ENCODE data around the gene VWA7. TPM values are rescaled to one million over a fixed set of nuclear protein-coding genes. Genes with fewer than 3 reads are reported as not detected.
"Not testable (repeated sequence)": the region's sequence is repeated elsewhere in the genome, so short reads cannot be mapped to it uniquely, and the experiment has no call there.

VWA7 gene
- total RNA-seq, 1 experiment from 2014 or later = 2.5 TPM

DNA sequence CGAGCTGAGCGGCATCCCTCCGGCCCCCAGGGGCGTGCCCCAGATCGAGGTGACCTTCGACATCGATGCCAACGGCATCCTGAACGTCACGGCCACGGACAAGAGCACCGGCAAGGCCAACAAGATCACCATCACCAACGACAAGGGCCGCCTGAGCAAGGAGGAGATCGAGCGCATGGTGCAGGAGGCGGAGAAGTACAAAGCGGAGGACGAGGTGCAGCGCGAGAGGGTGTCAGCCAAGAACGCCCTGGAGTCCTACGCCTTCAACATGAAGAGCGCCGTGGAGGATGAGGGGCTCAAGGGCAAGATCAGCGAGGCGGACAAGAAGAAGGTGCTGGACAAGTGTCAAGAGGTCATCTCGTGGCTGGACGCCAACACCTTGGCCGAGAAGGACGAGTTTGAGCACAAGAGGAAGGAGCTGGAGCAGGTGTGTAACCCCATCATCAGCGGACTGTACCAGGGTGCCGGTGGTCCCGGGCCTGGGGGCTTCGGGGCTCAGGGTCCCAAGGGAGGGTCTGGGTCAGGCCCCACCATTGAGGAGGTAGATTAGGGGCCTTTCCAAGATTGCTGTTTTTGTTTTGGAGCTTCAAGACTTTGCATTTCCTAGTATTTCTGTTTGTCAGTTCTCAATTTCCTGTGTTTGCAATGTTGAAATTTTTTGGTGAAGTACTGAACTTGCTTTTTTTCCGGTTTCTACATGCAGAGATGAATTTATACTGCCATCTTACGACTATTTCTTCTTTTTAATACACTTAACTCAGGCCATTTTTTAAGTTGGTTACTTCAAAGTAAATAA, 40.2 kb upstream of the VWA7 start:
- WGBS (ENCODE audit: extremely low coverage, insufficient read length, low lambda C conversion rate) = no CpG with 5 or more reads among the region's 37 CpGs
- Histone ChIP-seq H3K4me2 (ENCODE audit: insufficient read depth, insufficient read length, low read length) (peak overlapping the region; percentile 28), H3K23me2 (ENCODE audit: insufficient read length, low read depth, low read length, poor library complexity, severe bottlenecking) (peaks cover 16% of the 10 kb centered on the region)
- H3K14ac ChIP-seq (ENCODE audit: insufficient read depth, low read length); H2BK120ac ChIP-seq (ENCODE audit: low read depth, low read length, poor library complexity, severe bottlenecking); H2BK15ac ChIP-seq (ENCODE audit: low read depth, low read length); H3K56ac ChIP-seq (ENCODE audit: insufficient read length, low read depth, low read length); H2BK12ac ChIP-seq (ENCODE audit: insufficient read length, low read depth, low read length); H3K18ac ChIP-seq (ENCODE audit: insufficient read length, low read depth, low read length); H2AFZ ChIP-seq (ENCODE audit: low read length); H2BK5ac ChIP-seq (ENCODE audit: insufficient read length, low read length); H4K20me1 ChIP-seq (ENCODE audit: control insufficient read depth, insufficient read depth, insufficient read length); H3K9ac ChIP-seq (ENCODE audit: extremely low read depth, insufficient read length, low read length); H3K9me3 Mint-ChIP-seq; H3K4me1 ChIP-seq (ENCODE audit: insufficient read depth, low read length); H2AK5ac ChIP-seq (ENCODE audit: insufficient read length, low read length); H4K8ac ChIP-seq (replicated peaks; ENCODE audit: insufficient read length, low read depth, low read length); H3K79me2 ChIP-seq (ENCODE audit: insufficient read depth, low read length); H4K5ac ChIP-seq (ENCODE audit: insufficient read length, low read depth, low read length); DNase-seq; H4K91ac ChIP-seq (ENCODE audit: insufficient read length, low read depth, low read length); H3K79me1 ChIP-seq (ENCODE audit: insufficient read depth, low read depth, low read length, poor library complexity, severe bottlenecking); H3K27me3 ChIP-seq (ENCODE audit: insufficient read depth, low read length); H3K27ac Mint-ChIP-seq; H3K27ac ChIP-seq (ENCODE audit: insufficient read length, low read depth, low read length); H3K27me3 Mint-ChIP-seq (ENCODE audit: low read depth); H3K9me3 ChIP-seq (ENCODE audit: control insufficient read depth, low read depth, low read length); H3T11ph ChIP-seq (ENCODE audit: low read length); H3K4ac ChIP-seq (ENCODE audit: low read depth, low read length); H3K23ac ChIP-seq (ENCODE audit: insufficient read length, low read depth, low read length); H2BK20ac ChIP-seq (ENCODE audit: low read depth, low read length, poor library complexity, severe bottlenecking): not testable (repeated sequence)
- H3K4me3 Mint-ChIP-seq = peak overlapping the region; percentile 38 to 67
- H3K4me1 Mint-ChIP-seq = peaks cover 28 to 32% of the 10 kb centered on the region in 2 experiments
- peaks cover 3 to 10% (median 6%) of the 10 kb centered on the region in 3 experiments; a peak in 5 of 7 replicates for H3K36me3 Mint-ChIP-seq (ENCODE audit: insufficient read depth in 1 of 3, low read depth in 3 of 3)

All from H9 (cell line).